WI38 (cell line): ENCODE measurements around the gene RBMS2.
"Not testable (repeated sequence)": the region's sequence is repeated elsewhere in the genome, so short reads cannot be mapped to it uniquely, and the experiment has no call there.

ENCODE experiments used
- H3K4me3 ChIP-seq: 2 replicates; pipeline ENCODE4 v1.5.1; 2011; ENCODE audit warnings: low read depth, mild to moderate bottlenecking, control low read depth, low read length
- CTCF ChIP-seq: IDR thresholded peaks from 2 replicates; pipeline ENCODE4 v1.5.1; 2012; ENCODE audit warnings: low read depth, mild to moderate bottlenecking, control low read depth, low read length

The RBMS2 gene

GRCh38 chr12:56546680-56547079 lies 25.1 kb downstream of the RBMS2 start:
- no peak overlapping the region for H3K4me3 ChIP-seq
- no peak for TF ChIP-seq CTCF

GRCh38 chr12:56551070-56551469 lies 29.4 kb downstream of the RBMS2 start:
- no peak overlapping the region for H3K4me3 ChIP-seq
- TF ChIP-seq CTCF, result no peak

- no peak overlapping the region for H3K4me3 ChIP-seq
- no peak for TF ChIP-seq CTCF
Observed at GRCh38 chr12:56565510-56566101, 44.0 kb downstream of the RBMS2 start.

GRCh38 chr12:56568146-56568545 lies 46.5 kb downstream of the RBMS2 start:
- no peak overlapping the region for H3K4me3 ChIP-seq
- TF ChIP-seq CTCF, result no peak

- no peak for TF ChIP-seq CTCF
- no peak overlapping the region for H3K4me3 ChIP-seq
Observed at GRCh38 chr12:56571121-56571520, 49.5 kb downstream of the RBMS2 start.

GRCh38 chr12:56572288-56572687 lies 50.7 kb downstream of the RBMS2 start:
- no peak overlapping the region for H3K4me3 ChIP-seq
- no peak for TF ChIP-seq CTCF

GRCh38 chr12:56574210-56574609 lies 52.6 kb downstream of the RBMS2 start:
- TF ChIP-seq CTCF, result no peak
- H3K4me3 ChIP-seq, result no peak overlapping the region

GRCh38 chr12:56577248-56577647 lies 55.6 kb downstream of the RBMS2 start:
- H3K4me3 ChIP-seq, result not testable (repeated sequence)
